ENCODE data around the gene MAML3. TPM values are rescaled to one million over a fixed set of nuclear protein-coding genes. Genes with fewer than 3 reads are reported as not detected.
A peak's percentile ranks its signal among the peaks of the same experiment; 100 is the strongest.

Gene MAML3
- total and polyA plus RNA-seq, 2 of the 13 experiments (the other 11 are each of a cell fraction or from before 2014, with no cell fraction given) = 0.05 to 0.13 TPM

DNA sequence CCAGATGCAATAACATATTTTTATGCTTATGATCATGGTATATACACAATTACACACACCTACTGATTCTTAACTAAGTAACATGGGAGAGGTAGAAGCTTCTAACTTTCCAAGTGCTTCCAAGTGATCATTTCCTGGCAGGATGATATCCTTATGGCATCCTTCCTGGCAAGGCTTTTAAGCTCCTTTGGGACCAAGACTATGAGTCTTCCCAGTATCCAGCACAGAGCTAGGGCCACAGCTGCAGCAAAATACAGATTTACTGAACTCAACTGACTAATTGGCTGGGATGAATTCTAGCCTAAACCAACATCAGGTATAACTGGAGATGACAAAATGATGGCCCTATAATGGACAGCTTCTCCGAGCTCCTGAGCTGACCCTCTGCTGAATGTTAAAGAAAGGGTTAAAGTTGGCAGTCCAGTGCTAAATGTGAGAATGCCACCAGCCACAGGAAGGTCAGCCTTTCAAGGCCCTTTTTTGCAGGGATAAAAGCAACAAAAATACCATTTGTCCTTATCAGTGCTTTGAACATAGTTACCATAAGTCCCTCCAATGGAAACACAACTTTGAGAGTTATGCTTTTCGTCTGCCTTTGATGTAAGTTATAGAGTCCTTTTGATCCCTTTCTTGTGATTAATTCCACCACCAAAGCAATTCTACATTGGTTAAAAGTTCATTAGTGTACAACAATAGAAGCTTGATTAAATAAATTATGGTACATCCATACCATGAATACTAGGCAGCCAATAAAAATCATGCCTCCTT lies 415.0 kb downstream of the MAML3 start (continued):
- TF ChIP-seq RAD51 (IDR thresholded peaks at IDR 0.05; ENCODE audit: borderline replicate concordance) (no peak), ZBTB7B (CRISPR knock-in tag; IDR thresholded peaks at IDR 0.05) (0 out of 2 replicates have a peak, but pooled peaks have one; percentile 41), RXRA (CRISPR knock-in tag; IDR thresholded peaks at IDR 0.05) (peak; percentile 35; the same call in 1 of the 2 replicates), SOX5 (CRISPR knock-in tag; IDR thresholded peaks at IDR 0.05; ENCODE audit: borderline replicate concordance) (peak; percentile 93), IKZF5 (CRISPR knock-in tag; IDR thresholded peaks at IDR 0.05) (peak; percentile 50; the same call in 1 of the 2 replicates), ATF1 (CRISPR knock-in tag; IDR thresholded peaks at IDR 0.05) (0 out of 2 replicates have a peak, but pooled peaks have one; percentile 38), NCOA2 (CRISPR knock-in tag; IDR thresholded peaks at IDR 0.05) (peak; percentile 96), ZHX1 (CRISPR knock-in tag; IDR thresholded peaks at IDR 0.05; ENCODE audit: low read depth) (no peak), SOX13 (IDR thresholded peaks at IDR 0.05) (0 out of 2 replicates have a peak, but pooled peaks have one; percentile 14), SOX13 (CRISPR knock-in tag; conservative IDR thresholded peaks at IDR 0.05 in 1 of 2, IDR thresholded peaks at IDR 0.05 in 1 of 2) (peak in 1 of 2 experiments; percentile 90; a peak in 2 of 4 replicates), PCBP1 (IDR thresholded peaks at IDR 0.05; ENCODE audit: borderline replicate concordance, low read depth, low read length) (no peak)
- TF ChIP-seq, protein P1, sequence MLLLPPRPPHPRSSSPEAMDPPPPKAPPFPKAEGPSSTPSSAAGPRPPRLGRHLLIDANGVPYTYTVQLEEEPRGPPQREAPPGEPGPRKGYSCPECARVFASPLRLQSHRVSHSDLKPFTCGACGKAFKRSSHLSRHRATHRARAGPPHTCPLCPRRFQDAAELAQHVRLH (CRISPR knock-in tag; IDR thresholded peaks at IDR 0.05; ENCODE audit: borderline replicate concordance, low read depth) = no peak
- TF ChIP-seq, protein P2, sequence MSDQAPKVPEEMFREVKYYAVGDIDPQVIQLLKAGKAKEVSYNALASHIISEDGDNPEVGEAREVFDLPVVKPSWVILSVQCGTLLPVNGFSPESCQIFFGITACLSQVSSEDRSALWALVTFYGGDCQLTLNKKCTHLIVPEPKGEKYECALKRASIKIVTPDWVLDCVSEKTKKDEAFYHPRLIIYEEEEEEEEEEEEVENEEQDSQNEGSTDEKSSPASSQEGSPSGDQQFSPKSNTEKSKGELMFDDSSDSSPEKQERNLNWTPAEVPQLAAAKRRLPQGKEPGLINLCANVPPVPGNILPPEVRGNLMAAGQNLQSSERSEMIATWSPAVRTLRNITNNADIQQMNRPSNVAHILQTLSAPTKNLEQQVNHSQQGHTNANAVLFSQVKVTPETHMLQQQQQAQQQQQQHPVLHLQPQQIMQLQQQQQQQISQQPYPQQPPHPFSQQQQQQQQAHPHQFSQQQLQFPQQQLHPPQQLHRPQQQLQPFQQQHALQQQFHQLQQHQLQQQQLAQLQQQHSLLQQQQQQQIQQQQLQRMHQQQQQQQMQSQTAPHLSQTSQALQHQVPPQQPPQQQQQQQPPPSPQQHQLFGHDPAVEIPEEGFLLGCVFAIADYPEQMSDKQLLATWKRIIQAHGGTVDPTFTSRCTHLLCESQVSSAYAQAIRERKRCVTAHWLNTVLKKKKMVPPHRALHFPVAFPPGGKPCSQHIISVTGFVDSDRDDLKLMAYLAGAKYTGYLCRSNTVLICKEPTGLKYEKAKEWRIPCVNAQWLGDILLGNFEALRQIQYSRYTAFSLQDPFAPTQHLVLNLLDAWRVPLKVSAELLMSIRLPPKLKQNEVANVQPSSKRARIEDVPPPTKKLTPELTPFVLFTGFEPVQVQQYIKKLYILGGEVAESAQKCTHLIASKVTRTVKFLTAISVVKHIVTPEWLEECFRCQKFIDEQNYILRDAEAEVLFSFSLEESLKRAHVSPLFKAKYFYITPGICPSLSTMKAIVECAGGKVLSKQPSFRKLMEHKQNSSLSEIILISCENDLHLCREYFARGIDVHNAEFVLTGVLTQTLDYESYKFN (CRISPR knock-in tag; conservative IDR thresholded peaks at IDR 0.05) = peak; percentile 76

Measured in HepG2 (cell line).